ENCODE data around the gene ICAM2.

The ICAM2 gene

DNA sequence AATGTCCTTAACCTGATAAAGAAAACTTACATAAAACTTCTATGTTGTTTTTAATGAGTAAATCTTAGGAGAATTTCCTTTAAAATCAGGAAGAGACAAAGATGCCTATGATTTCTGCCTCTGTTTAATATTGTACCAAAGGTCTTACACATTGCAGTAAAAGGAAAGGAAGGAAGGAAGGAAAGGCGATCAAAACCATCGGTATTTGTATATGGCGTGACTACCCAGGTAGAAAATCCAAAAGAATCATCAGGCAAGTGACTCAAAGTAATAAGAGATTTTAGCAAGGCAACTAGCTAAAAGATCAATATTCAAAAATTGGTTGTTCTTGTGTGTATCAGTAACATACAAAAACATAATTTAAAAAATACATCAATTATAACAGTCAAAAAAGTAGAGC is 3.5 kb downstream of the ICAM2 start:
- Histone ChIP-seq H3F3A (ENCODE audit: insufficient read depth) (peaks cover 54% of the 10 kb centered on the region), H3K9me2 (replicated peaks; ENCODE audit: insufficient read depth, low read length) (no peaks in the 10 kb centered on the region), H4K20me1 (ENCODE audit: low read depth, low read length) (no peaks in the 10 kb centered on the region), H3K27ac (ENCODE audit: low read depth, low read length) (peak overlapping the region; percentile 98), H3K79me2 (ENCODE audit: insufficient read depth, low read length) (peaks cover 63% of the 10 kb centered on the region), H2AFZ (ENCODE audit: low read depth, low read length, severe bottlenecking) (peak overlapping the region; percentile 52), H3K36me3 (ENCODE audit: low read length) (no peaks in the 10 kb centered on the region), H3K9me3 (ENCODE audit: insufficient read depth, low read length) (no peaks in the 10 kb centered on the region), H3K27me3 (ENCODE audit: low read length) (no peaks in the 10 kb centered on the region), H3K4me2 (ENCODE audit: low read depth, low read length, poor library complexity, severe bottlenecking) (peak overlapping the region; percentile 99), H3K9ac (ENCODE audit: low read length) (peak overlapping the region; percentile 56), H3K4me3 (ENCODE audit: insufficient read depth, low read length, poor library complexity, severe bottlenecking) (peak overlapping the region; percentile 65)
- TF ChIP-seq EZH2phosphoT487 (conservative IDR thresholded peaks at IDR 0.05; ENCODE audit: low read length) (no peak), CTCF (IDR thresholded peaks at IDR 0.05; ENCODE audit: insufficient read depth, low read length, poor library complexity, severe bottlenecking) (no peak)

GRCh38 chr17:64016231-64016784 is 4.1 kb downstream of the ICAM2 start:
- no peaks in the 10 kb centered on the region; the same call in 1 of the 2 replicates for H3K36me3 ChIP-seq (ENCODE audit: low read length)
- H2AFZ ChIP-seq (ENCODE audit: low read depth, low read length, severe bottlenecking): no peak overlapping the region
- peak overlapping the region; percentile 99 for H3K4me2 ChIP-seq (ENCODE audit: low read depth, low read length, poor library complexity, severe bottlenecking)
- peaks cover 70% of the 10 kb centered on the region for H3K79me2 ChIP-seq (ENCODE audit: insufficient read depth, low read length)
- peaks cover 49% of the 10 kb centered on the region for H3F3A ChIP-seq (ENCODE audit: insufficient read depth)
- H3K9me2 ChIP-seq (replicated peaks; ENCODE audit: insufficient read depth, low read length): no peaks in the 10 kb centered on the region
- H3K9me3 ChIP-seq (ENCODE audit: insufficient read depth, low read length): no peaks in the 10 kb centered on the region
- no peaks in the 10 kb centered on the region for H3K27me3 ChIP-seq (ENCODE audit: low read length)
- TF ChIP-seq EZH2phosphoT487 (conservative IDR thresholded peaks at IDR 0.05; ENCODE audit: low read length) (no peak), CTCF (IDR thresholded peaks at IDR 0.05; ENCODE audit: insufficient read depth, low read length, poor library complexity, severe bottlenecking) (no peak)
- peak overlapping the region; percentile 98 for H3K27ac ChIP-seq (ENCODE audit: low read depth, low read length)
- H3K9ac ChIP-seq (ENCODE audit: low read length): peak overlapping the region; percentile 56
- peak overlapping the region; percentile 65 for H3K4me3 ChIP-seq (ENCODE audit: insufficient read depth, low read length, poor library complexity, severe bottlenecking)
- H4K20me1 ChIP-seq (ENCODE audit: low read depth, low read length): no peaks in the 10 kb centered on the region

GRCh38 chr17:64015447-64015846 is 5.0 kb downstream of the ICAM2 start:
- Histone ChIP-seq H3K4me2 (ENCODE audit: low read depth, low read length, poor library complexity, severe bottlenecking) (peak overlapping the region; percentile 99), H3K79me2 (ENCODE audit: insufficient read depth, low read length) (peaks cover 79% of the 10 kb centered on the region), H3K36me3 (ENCODE audit: low read length) (peaks cover 5% of the 10 kb centered on the region; the same call in 1 of the 2 replicates), H3F3A (ENCODE audit: insufficient read depth) (peaks cover 43% of the 10 kb centered on the region), H4K20me1 (ENCODE audit: low read depth, low read length) (no peaks in the 10 kb centered on the region), H3K27ac (ENCODE audit: low read depth, low read length) (peak overlapping the region; percentile 98), H3K9me3 (ENCODE audit: insufficient read depth, low read length) (no peaks in the 10 kb centered on the region), H3K9me2 (replicated peaks; ENCODE audit: insufficient read depth, low read length) (no peaks in the 10 kb centered on the region), H3K9ac (ENCODE audit: low read length) (no peak overlapping the region), H2AFZ (ENCODE audit: low read depth, low read length, severe bottlenecking) (no peak overlapping the region), H3K27me3 (ENCODE audit: low read length) (no peaks in the 10 kb centered on the region), H3K4me3 (ENCODE audit: insufficient read depth, low read length, poor library complexity, severe bottlenecking) (peak overlapping the region; percentile 35)
- no peak for TF ChIP-seq CTCF (IDR thresholded peaks at IDR 0.05; ENCODE audit: insufficient read depth, low read length, poor library complexity, severe bottlenecking)
- no peak for TF ChIP-seq EZH2phosphoT487 (conservative IDR thresholded peaks at IDR 0.05; ENCODE audit: low read length)
